ENCODE measurements around the gene NPHP4.

Gene NPHP4

DNA sequence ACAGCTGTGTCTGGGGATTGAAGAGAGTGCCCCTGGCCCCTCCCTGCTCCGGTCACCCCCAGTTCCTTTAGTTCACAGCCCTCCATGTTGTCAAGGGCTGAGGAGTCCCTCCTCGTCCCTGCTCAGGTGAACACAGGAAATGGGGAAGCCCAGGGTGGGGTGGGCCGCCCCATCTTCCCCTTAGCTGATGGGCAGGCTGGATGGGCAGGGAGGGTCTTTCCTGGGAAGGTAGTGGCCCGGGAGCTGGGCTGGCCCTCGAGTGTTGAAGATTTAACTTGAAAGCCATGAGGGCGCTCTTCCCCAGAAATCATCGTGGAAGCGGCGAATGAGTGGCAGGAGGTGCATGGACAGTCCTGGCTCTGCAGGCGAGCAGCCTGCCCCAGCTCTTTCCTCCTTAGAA, 18.3 kb upstream of the NPHP4 start:
- Histone ChIP-seq H3K4me2 (ENCODE audit: low read depth, low read length) (no peak overlapping the region), H3K4me1 (ENCODE audit: low read length) (peaks cover 12% of the 10 kb centered on the region), H3K4me3 (ENCODE audit: low read length) (no peak overlapping the region), H3K36me3 (replicated peaks; ENCODE audit: insufficient read depth, low read length) (no peaks in the 10 kb centered on the region), H3K79me2 (ENCODE audit: low read length) (peaks cover 50% of the 10 kb centered on the region), H3K27ac (ENCODE audit: low read length) (no peak overlapping the region), H2AFZ (ENCODE audit: low read length) (no peak overlapping the region), H3K27me3 (replicated peaks; ENCODE audit: insufficient read depth, low read length) (no peaks in the 10 kb centered on the region), H3K9me2 (replicated peaks; ENCODE audit: insufficient read depth, low read length) (no peaks in the 10 kb centered on the region), H3K9ac (ENCODE audit: low read length) (no peak overlapping the region), H3F3A (ENCODE audit: insufficient read depth, low read length) (no peaks in the 10 kb centered on the region), H4K20me1 (ENCODE audit: insufficient read depth, low read length) (no peaks in the 10 kb centered on the region), H3K9me3 (replicated peaks; ENCODE audit: insufficient read depth, low read length) (no peaks in the 10 kb centered on the region)
- DNase-seq = no peak
- TF ChIP-seq, protein P1, sequence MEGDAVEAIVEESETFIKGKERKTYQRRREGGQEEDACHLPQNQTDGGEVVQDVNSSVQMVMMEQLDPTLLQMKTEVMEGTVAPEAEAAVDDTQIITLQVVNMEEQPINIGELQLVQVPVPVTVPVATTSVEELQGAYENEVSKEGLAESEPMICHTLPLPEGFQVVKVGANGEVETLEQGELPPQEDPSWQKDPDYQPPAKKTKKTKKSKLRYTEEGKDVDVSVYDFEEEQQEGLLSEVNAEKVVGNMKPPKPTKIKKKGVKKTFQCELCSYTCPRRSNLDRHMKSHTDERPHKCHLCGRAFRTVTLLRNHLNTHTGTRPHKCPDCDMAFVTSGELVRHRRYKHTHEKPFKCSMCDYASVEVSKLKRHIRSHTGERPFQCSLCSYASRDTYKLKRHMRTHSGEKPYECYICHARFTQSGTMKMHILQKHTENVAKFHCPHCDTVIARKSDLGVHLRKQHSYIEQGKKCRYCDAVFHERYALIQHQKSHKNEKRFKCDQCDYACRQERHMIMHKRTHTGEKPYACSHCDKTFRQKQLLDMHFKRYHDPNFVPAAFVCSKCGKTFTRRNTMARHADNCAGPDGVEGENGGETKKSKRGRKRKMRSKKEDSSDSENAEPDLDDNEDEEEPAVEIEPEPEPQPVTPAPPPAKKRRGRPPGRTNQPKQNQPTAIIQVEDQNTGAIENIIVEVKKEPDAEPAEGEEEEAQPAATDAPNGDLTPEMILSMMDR (IDR thresholded peaks at IDR 0.05; ENCODE audit: low read length) = no peak
- TF ChIP-seq EZH2 (optimal IDR thresholded peaks at IDR 0.05; ENCODE audit: low read depth, low read length) (no peak), EZH2phosphoT487 (IDR thresholded peaks at IDR 0.05; ENCODE audit: low read length) (no peak)

DNA sequence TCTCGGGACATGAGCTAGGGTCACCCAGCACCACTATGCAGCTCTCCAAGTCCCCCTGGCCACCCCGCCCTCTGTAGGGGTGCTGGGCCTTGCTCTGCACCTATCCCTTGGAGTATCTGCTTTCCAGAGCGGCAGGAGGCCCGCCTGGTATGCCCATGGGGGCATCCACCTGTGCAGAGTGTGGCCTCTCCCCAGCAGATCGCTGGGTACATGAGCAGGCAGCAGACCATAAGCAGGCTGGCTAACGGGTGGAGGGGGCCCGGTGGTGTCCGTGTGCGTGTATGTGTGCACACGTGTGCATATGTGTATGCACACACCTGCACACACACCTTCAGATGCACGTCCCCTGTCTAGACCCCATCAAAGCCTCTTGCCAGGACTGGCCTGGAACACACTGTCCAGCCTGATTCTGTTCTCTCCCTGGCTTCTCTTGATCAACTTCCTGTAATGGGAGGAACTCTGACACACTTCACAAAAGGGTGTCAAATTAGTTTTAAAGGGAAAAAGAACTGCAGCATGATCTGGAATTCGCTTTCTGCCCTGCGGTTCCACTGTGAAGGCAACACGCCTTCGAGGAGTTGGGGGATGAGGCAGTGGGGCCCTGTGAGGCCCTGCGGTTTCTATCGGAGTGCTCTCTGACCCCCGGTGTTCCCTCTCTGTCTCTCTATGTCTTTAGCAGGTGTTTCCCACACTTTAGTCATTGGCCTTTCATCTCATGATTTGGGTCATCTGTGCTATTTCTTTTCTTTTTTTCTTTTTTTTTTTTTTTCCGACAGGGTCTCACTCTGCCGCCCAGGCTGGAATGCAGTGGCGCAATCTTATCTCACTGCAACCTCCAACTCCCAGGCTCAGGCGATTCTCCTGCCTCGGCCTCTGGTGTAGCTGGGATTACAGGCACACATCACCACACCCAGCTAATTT, 17.2 kb upstream of the NPHP4 start:
- no peak overlapping the region for H3K4me3 ChIP-seq (ENCODE audit: low read length)
- no peak overlapping the region for H3K4me2 ChIP-seq (ENCODE audit: low read depth, low read length)
- H3K9ac ChIP-seq (ENCODE audit: low read length) = no peak overlapping the region
- H3K79me2 ChIP-seq (ENCODE audit: low read length) = peaks cover 57% of the 10 kb centered on the region
- no peak for DNase-seq
- no peaks in the 10 kb centered on the region for H3K9me3 ChIP-seq (replicated peaks; ENCODE audit: insufficient read depth, low read length)
- TF ChIP-seq, protein P1 (IDR thresholded peaks at IDR 0.05; ENCODE audit: low read length) = no peak
- TF ChIP-seq EZH2 (optimal IDR thresholded peaks at IDR 0.05; ENCODE audit: low read depth, low read length) (no peak), EZH2phosphoT487 (IDR thresholded peaks at IDR 0.05; ENCODE audit: low read length) (no peak)
- H4K20me1 ChIP-seq (ENCODE audit: insufficient read depth, low read length) = peaks cover 2% of the 10 kb centered on the region; the same call in 1 of the 2 replicates
- no peaks in the 10 kb centered on the region for H3K27me3 ChIP-seq (replicated peaks; ENCODE audit: insufficient read depth, low read length)
- H3K9me2 ChIP-seq (replicated peaks; ENCODE audit: insufficient read depth, low read length) = no peaks in the 10 kb centered on the region
- H2AFZ ChIP-seq (ENCODE audit: low read length) = no peak overlapping the region
- no peaks in the 10 kb centered on the region for H3K36me3 ChIP-seq (replicated peaks; ENCODE audit: insufficient read depth, low read length)
- peaks cover 12% of the 10 kb centered on the region for H3K4me1 ChIP-seq (ENCODE audit: low read length)
- H3K27ac ChIP-seq (ENCODE audit: low read length) = no peak overlapping the region
- H3F3A ChIP-seq (ENCODE audit: insufficient read depth, low read length) = no peaks in the 10 kb centered on the region

DNA sequence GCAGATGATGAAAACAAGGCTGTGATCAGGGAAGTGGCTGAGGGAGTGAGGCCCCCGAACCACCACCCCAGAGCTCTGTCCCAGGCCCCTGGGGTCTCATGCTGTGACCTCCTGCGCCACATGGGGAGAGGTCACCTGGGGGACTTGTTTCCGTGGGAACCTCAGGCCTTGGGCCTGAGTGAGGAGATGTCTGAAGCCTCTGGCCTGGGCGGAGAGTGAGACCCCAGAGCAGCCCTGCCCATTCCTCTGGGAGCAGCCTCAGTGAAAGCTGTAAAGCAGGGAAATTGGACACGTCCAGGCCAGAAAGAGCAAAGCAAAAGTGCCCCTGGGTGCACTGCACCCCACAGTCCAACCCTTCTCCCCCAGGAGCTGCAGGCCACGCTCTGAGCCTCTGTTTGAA, 16.5 kb upstream of the NPHP4 start:
- H3K4me1 ChIP-seq (ENCODE audit: low read length) = peaks cover 12% of the 10 kb centered on the region
- no peak overlapping the region for H2AFZ ChIP-seq (ENCODE audit: low read length)
- H3K36me3 ChIP-seq (replicated peaks; ENCODE audit: insufficient read depth, low read length) = no peaks in the 10 kb centered on the region
- H3K9me2 ChIP-seq (replicated peaks; ENCODE audit: insufficient read depth, low read length) = no peaks in the 10 kb centered on the region
- no peak overlapping the region for H3K27ac ChIP-seq (ENCODE audit: low read length)
- peaks cover 4% of the 10 kb centered on the region; the same call in 1 of the 2 replicates for H4K20me1 ChIP-seq (ENCODE audit: insufficient read depth, low read length)
- DNase-seq = no peak
- H3F3A ChIP-seq (ENCODE audit: insufficient read depth, low read length) = no peaks in the 10 kb centered on the region
- no peaks in the 10 kb centered on the region for H3K9me3 ChIP-seq (replicated peaks; ENCODE audit: insufficient read depth, low read length)
- no peak overlapping the region for H3K4me3 ChIP-seq (ENCODE audit: low read length)
- no peak overlapping the region for H3K9ac ChIP-seq (ENCODE audit: low read length)
- no peak overlapping the region for H3K4me2 ChIP-seq (ENCODE audit: low read depth, low read length)
- TF ChIP-seq, protein P1 (IDR thresholded peaks at IDR 0.05; ENCODE audit: low read length) = no peak
- TF ChIP-seq EZH2phosphoT487 (IDR thresholded peaks at IDR 0.05; ENCODE audit: low read length) (no peak), EZH2 (optimal IDR thresholded peaks at IDR 0.05; ENCODE audit: low read depth, low read length) (no peak)
- peaks cover 64% of the 10 kb centered on the region for H3K79me2 ChIP-seq (ENCODE audit: low read length)
- no peaks in the 10 kb centered on the region for H3K27me3 ChIP-seq (replicated peaks; ENCODE audit: insufficient read depth, low read length)

Measured in MM.1S (cell line).